IMR-90 (cell line): Measurements from ENCODE around the gene MS4A10. TPM values are rescaled to one million over a fixed set of nuclear protein-coding genes. Genes with fewer than 3 reads are reported as not detected.

Experiments
- ATAC-seq: fragments of 200-7000 bp; cut with Tn5 transposase; 2 replicates; pipeline ENCODE4 v1.9.1; 2020; ENCODE audit warnings: low read depth, mild to moderate bottlenecking, moderate library complexity
- BruUV-seq: library from RNA; stranded (reverse); fragments of 400-500 nt; replicated peaks from 2 replicates; lab custom pipeline; 2021; lab: Mats Ljungman, UMichigan
- CTCF ChIA-PET: fragments of 300-600 bp; formaldehyde crosslinking; extraction: SDS; loops from one replicate; lab custom pipeline; 2021; ENCODE audit warnings: antibody characterized with exemption; lab: Yijun Ruan, JAX
- POLR2A ChIA-PET: fragments of 300-600 bp; sonication (Branson Sonifier 250); formaldehyde crosslinking; loops from one replicate; lab custom pipeline; 2022; ENCODE audit warnings: antibody characterized with exemption; ENCODE audit not compliant: unreplicated experiment; lab: Charles Lee
- DNase-seq: peaks from one replicate; pipeline ENCODE4 v3.0.0; 2013
- H2AFZ ChIP-seq: replicated peaks from 2 replicates; pipeline ENCODE3; 2013; ENCODE audit warnings: low read length, mild to moderate bottlenecking; ENCODE audit not compliant: poor library complexity
- H2AK5ac ChIP-seq: 2 replicates; pipeline ENCODE4 v1.6.1; 2013; ENCODE audit warnings: low read depth, low read length, inconsistent platforms
- H2AK9ac ChIP-seq: replicated peaks from 2 replicates; pipeline ENCODE3; 2013; ENCODE audit warnings: mild to moderate bottlenecking, low read depth, low read length, moderate library complexity; ENCODE audit not compliant: poor library complexity
- H2BK120ac ChIP-seq: 2 replicates; pipeline ENCODE4 v1.6.1; 2013; ENCODE audit warnings: low read depth, low read length, inconsistent platforms
- H2BK15ac ChIP-seq: 3 replicates; pipeline ENCODE4 v1.6.1; 2013; ENCODE audit warnings: low read depth, low read length, inconsistent platforms
- H2BK20ac ChIP-seq: 2 replicates; pipeline ENCODE4 v1.6.1; 2013; ENCODE audit warnings: low read depth, mild to moderate bottlenecking, inconsistent platforms, low read length, moderate library complexity
- H2BK5ac ChIP-seq: 2 replicates; pipeline ENCODE4 v1.6.1; 2013; ENCODE audit warnings: mild to moderate bottlenecking, low read depth, low read length, inconsistent platforms; ENCODE audit not compliant: poor library complexity, severe bottlenecking
- H3K14ac ChIP-seq: replicated peaks from 2 replicates; pipeline ENCODE4 v1.6.1; 2013; ENCODE audit warnings: low read depth, low read length, inconsistent platforms
- H3K18ac ChIP-seq: 2 replicates; pipeline ENCODE4 v1.6.1; 2013; ENCODE audit warnings: low read depth, low read length, control low read depth
- H3K23ac ChIP-seq: 2 replicates; pipeline ENCODE4 v1.6.1; 2013; ENCODE audit warnings: low read depth, low read length, inconsistent platforms
- H3K27ac ChIP-seq: 2 replicates; pipeline ENCODE4 v1.5.1; 2013; ENCODE audit warnings: mild to moderate bottlenecking, control low read depth, low read length; ENCODE audit not compliant: insufficient read depth
- H3K27me3 ChIP-seq: 2 replicates; pipeline ENCODE4 v1.6.1; 2013; ENCODE audit warnings: low read length; ENCODE audit not compliant: control insufficient read depth, insufficient read depth
- H3K36me3 ChIP-seq: 2 replicates; pipeline ENCODE4 v1.6.1; 2013; ENCODE audit warnings: low read length, mixed read lengths; ENCODE audit not compliant: control insufficient read depth, insufficient read depth
- H3K4ac ChIP-seq: 2 replicates; pipeline ENCODE4 v1.6.1; 2013; ENCODE audit warnings: low read depth, low read length, inconsistent platforms
- H3K4me1 ChIP-seq: 2 replicates; pipeline ENCODE4 v1.6.1; 2013; ENCODE audit warnings: low read length, mixed read lengths; ENCODE audit not compliant: control insufficient read depth, insufficient read depth
- H3K4me2 ChIP-seq: 2 replicates; pipeline ENCODE4 v1.6.1; 2013; ENCODE audit warnings: low read depth, mild to moderate bottlenecking, control low read depth, low read length, moderate library complexity
- H3K4me3 ChIP-seq: 2 replicates; pipeline ENCODE4 v1.5.1; 2013; ENCODE audit warnings: low read depth, mild to moderate bottlenecking, control low read depth, low read length, moderate library complexity; ENCODE audit not compliant: insufficient read depth
- H3K56ac ChIP-seq: 2 replicates; pipeline ENCODE4 v1.6.1; 2013; ENCODE audit warnings: low read length, inconsistent platforms; ENCODE audit not compliant: insufficient read depth; ENCODE audit errors: extremely low read depth
- H3K79me1 ChIP-seq, 2 experiments: 2 replicates each; pipeline ENCODE4 v1.6.1; 2013; ENCODE audit warnings: low read length in 2 of 2, inconsistent platforms in 1 of 2, low read depth in 1 of 2
- H3K9ac ChIP-seq: 2 replicates; pipeline ENCODE4 v1.6.1; 2013; ENCODE audit warnings: low read depth, low read length, control low read depth
- H3K9me1 ChIP-seq: 2 replicates; pipeline ENCODE4 v1.6.1; 2013; ENCODE audit warnings: low read length, inconsistent platforms; ENCODE audit not compliant: insufficient read depth
- H3K9me3 ChIP-seq: 2 replicates; pipeline ENCODE4 v1.6.1; 2013; ENCODE audit warnings: low read length; ENCODE audit not compliant: control insufficient read depth, insufficient read depth
- H4K20me1 ChIP-seq: 2 replicates; pipeline ENCODE4 v1.6.1; 2013; ENCODE audit warnings: low read length, inconsistent platforms; ENCODE audit not compliant: insufficient read depth
- H4K5ac ChIP-seq: 2 replicates; pipeline ENCODE4 v1.6.1; 2013; ENCODE audit warnings: mild to moderate bottlenecking, low read depth, low read length, control low read depth
- H4K8ac ChIP-seq, 2 experiments: 2 replicates each; pipeline ENCODE4 v1.6.1; 2013; ENCODE audit warnings: low read depth in 2 of 2, low read length in 2 of 2, control low read depth in 1 of 2, inconsistent platforms in 1 of 2
- H4K91ac ChIP-seq: 2 replicates; pipeline ENCODE4 v1.6.1; 2013; ENCODE audit warnings: low read depth, low read length, inconsistent platforms; ENCODE audit not compliant: insufficient read depth
- BHLHE40 ChIP-seq: fragments of 150-350 bp; IDR thresholded peaks from 2 replicates; pipeline ENCODE4 v1.6.1; 2016; ENCODE audit warnings: mild to moderate bottlenecking, low read depth, low read length
- CEBPB ChIP-seq: IDR thresholded peaks from 2 replicates; pipeline ENCODE4 v1.6.1; 2012; ENCODE audit warnings: low read depth, low read length, improper control_type of control experiment
- CHD1 ChIP-seq: IDR thresholded peaks from 2 replicates; pipeline ENCODE4 v1.6.1; 2012; ENCODE audit warnings: low read depth, low read length, improper control_type of control experiment
- FOS ChIP-seq: fragments of 150-350 bp; IDR thresholded peaks from 2 replicates; pipeline ENCODE4 v1.6.1; 2016; ENCODE audit warnings: low read depth, low read length
- MXI1 ChIP-seq: IDR thresholded peaks from 2 replicates; pipeline ENCODE4 v1.6.1; 2012; ENCODE audit warnings: low read depth, mild to moderate bottlenecking, low read length, moderate library complexity, borderline replicate concordance
- NFE2L2 ChIP-seq: fragments of 150-350 bp; IDR thresholded peaks from 2 replicates; pipeline ENCODE4 v1.6.1; 2016; ENCODE audit warnings: low read depth, mild to moderate bottlenecking, low read length
- POLR2A ChIP-seq: IDR thresholded peaks from 2 replicates; pipeline ENCODE4 v1.6.1; 2012; ENCODE audit warnings: mild to moderate bottlenecking, low read depth, low read length
- RAD21 ChIP-seq: IDR thresholded peaks from 2 replicates; pipeline ENCODE4 v1.6.1; 2012; ENCODE audit warnings: low read length, improper control_type of control experiment
- RCOR1 ChIP-seq: IDR thresholded peaks from 2 replicates; pipeline ENCODE4 v1.6.1; 2012; ENCODE audit warnings: mild to moderate bottlenecking, low read length, improper control_type of control experiment; ENCODE audit not compliant: insufficient replicate concordance
- RFX5 ChIP-seq: IDR thresholded peaks from 2 replicates; pipeline ENCODE4 v1.8.0; 2012; ENCODE audit warnings: low read depth, mild to moderate bottlenecking, low read length, moderate library complexity
- WGBS, 2 experiments: methylation state at CpG; one replicate each; pipeline versions ENCODE4 v1.1.5 to v1.1.7; 2013; ENCODE audit warnings: missing lambda C conversion rate in 2 of 2; ENCODE audit not compliant: insufficient read length in 1 of 2; ENCODE audit errors: extremely low coverage in 2 of 2; 5-methylcytosine and 5-hydroxymethylcytosine counted together
- dilution Hi-C: fragments of 300-500 bp; cut with HindIII; formaldehyde crosslinking; loops from one replicate; pipeline ENCODE4 v1.14.3; 2018; ENCODE audit warnings: low sequenced_read_pairs; ENCODE audit not compliant: unreplicated experiment
- in situ Hi-C: fragments of 300-500 bp; cut with MboI; formaldehyde crosslinking; loops from 3 replicates; pipeline ENCODE4 v1.14.3; 2019; ENCODE audit warnings: low sequenced_read_pairs, inconsistent platforms, mixed read lengths
- intact Hi-C: fragments of 100-400 bp; cut with micrococcal nuclease; formaldehyde crosslinking; loops from 2 replicates; pipeline ENCODE4 v1.10.0; 2022
- polyA plus RNA-seq, 3 experiments: library from polyadenylated mRNA; depleted of rRNA; stranded (reverse); fragments of >200 nt; gene quantifications; 2 replicates each; pipeline ENCODE4 v1.2.3, GENCODE V29; 2012; ENCODE audit warnings: low replicate concordance in 1 of 3
- total RNA-seq: library from RNA; depleted of rRNA; stranded (reverse); fragments of >200 nt; gene quantifications from 2 replicates; pipeline ENCODE4 v1.2.3, GENCODE V29; 2012
- TF ChIP-seq, protein P1 (sequence below): fragments of 150-350 bp; IDR thresholded peaks from 2 replicates; pipeline ENCODE4 v1.6.1; 2016; ENCODE audit warnings: low read depth, mild to moderate bottlenecking, low read length, moderate library complexity, borderline replicate concordance

MS4A10 gene
- total and polyA plus RNA-seq, 2 of the 4 experiments (the other 2 are of a cell fraction), result not detected

DNA sequence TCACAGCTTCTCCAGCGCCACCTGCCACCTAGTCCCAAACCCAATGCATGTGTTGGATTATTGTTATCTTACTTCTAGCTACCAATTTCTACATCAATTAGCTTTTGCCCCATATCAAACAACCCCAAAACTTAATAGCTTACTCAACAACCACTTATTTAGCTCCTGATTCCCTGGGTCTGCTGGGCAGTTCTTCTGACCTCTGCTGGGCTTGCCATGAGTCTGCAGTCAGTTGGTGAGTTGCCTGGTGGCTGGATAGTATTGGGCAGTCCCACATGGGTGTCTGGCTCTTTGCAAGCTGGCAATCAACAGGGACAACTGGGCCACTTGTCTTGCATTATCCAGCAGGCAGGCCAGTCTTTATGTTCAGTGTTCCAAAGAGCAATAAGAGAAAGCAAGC, 42.1 kb upstream of the MS4A10 start:
- ChIA-PET CTCF (no interaction called here), POLR2A (no interaction called here)
- DNase-seq (no peak), ATAC-seq (no peak)
- H4K8ac ChIP-seq, result no peak overlapping the region
- intact Hi-C loops, result no loop called here
- no CpG with 5 or more reads among the region's 1 CpG for WGBS, 2 experiments
- in situ Hi-C loops, result no loop called here
- no peaks in the 10 kb centered on the region for H3K79me1 ChIP-seq
- H3K9me3 ChIP-seq, result 0 out of 2 replicates have a peak, but pooled peaks cover 2% of the 10 kb centered on the region
- no peaks in the 10 kb centered on the region for H3K9me1 ChIP-seq
- H3K14ac ChIP-seq, result no peak overlapping the region
- BruUV-seq, result no TSS peak
- H4K5ac ChIP-seq, result no peak overlapping the region
- H2AFZ ChIP-seq, result no peak overlapping the region
- H3K4me2 ChIP-seq, result no peak overlapping the region
- no peaks in the 10 kb centered on the region for H3K4me1 ChIP-seq
- TF ChIP-seq RAD21, result no peak
- no peak for TF ChIP-seq CHD1
- TF ChIP-seq, protein P1, sequence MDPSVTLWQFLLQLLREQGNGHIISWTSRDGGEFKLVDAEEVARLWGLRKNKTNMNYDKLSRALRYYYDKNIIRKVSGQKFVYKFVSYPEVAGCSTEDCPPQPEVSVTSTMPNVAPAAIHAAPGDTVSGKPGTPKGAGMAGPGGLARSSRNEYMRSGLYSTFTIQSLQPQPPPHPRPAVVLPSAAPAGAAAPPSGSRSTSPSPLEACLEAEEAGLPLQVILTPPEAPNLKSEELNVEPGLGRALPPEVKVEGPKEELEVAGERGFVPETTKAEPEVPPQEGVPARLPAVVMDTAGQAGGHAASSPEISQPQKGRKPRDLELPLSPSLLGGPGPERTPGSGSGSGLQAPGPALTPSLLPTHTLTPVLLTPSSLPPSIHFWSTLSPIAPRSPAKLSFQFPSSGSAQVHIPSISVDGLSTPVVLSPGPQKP, result no peak
- TF ChIP-seq NFE2L2, result no peak
- no peak for TF ChIP-seq CEBPB
- no peak for TF ChIP-seq POLR2A
- no peak for TF ChIP-seq RCOR1
- no peak for TF ChIP-seq FOS
- TF ChIP-seq BHLHE40, result no peak
- no peak for TF ChIP-seq MXI1
- no peak for TF ChIP-seq RFX5
- H3K4me3 ChIP-seq, result no peak overlapping the region
- no peak overlapping the region for H2BK20ac ChIP-seq
- no peak overlapping the region for H3K23ac ChIP-seq
- H4K91ac ChIP-seq, result no peak overlapping the region
- dilution Hi-C loops, result no loop called here
- H2AK5ac ChIP-seq, result no peak overlapping the region
- no peak overlapping the region for H3K4ac ChIP-seq
- H2BK15ac ChIP-seq, result no peak overlapping the region
- no peak overlapping the region for H2BK120ac ChIP-seq
- no peak overlapping the region for H3K18ac ChIP-seq
- H3K27ac ChIP-seq, result no peak overlapping the region
- no peak overlapping the region for H2BK5ac ChIP-seq
- no peaks in the 10 kb centered on the region for H3K27me3 ChIP-seq
- H3K36me3 ChIP-seq, result no peaks in the 10 kb centered on the region
- H3K56ac ChIP-seq, result no peak overlapping the region
- no peaks in the 10 kb centered on the region for H4K20me1 ChIP-seq
- no peak overlapping the region for H3K9ac ChIP-seq
- no peak overlapping the region for H2AK9ac ChIP-seq
